HG02943 (cell line): ENCODE results near the gene RAB3A.

Experiments
- ATAC-seq: cut with Tn5 transposase; IDR thresholded peaks from one replicate; pipeline ENCODE4 v1.9.1; 2021; ENCODE audit warnings: mild to moderate bottlenecking, low read depth, moderate library complexity; ENCODE audit not compliant: unreplicated experiment

RAB3A gene

DNA sequence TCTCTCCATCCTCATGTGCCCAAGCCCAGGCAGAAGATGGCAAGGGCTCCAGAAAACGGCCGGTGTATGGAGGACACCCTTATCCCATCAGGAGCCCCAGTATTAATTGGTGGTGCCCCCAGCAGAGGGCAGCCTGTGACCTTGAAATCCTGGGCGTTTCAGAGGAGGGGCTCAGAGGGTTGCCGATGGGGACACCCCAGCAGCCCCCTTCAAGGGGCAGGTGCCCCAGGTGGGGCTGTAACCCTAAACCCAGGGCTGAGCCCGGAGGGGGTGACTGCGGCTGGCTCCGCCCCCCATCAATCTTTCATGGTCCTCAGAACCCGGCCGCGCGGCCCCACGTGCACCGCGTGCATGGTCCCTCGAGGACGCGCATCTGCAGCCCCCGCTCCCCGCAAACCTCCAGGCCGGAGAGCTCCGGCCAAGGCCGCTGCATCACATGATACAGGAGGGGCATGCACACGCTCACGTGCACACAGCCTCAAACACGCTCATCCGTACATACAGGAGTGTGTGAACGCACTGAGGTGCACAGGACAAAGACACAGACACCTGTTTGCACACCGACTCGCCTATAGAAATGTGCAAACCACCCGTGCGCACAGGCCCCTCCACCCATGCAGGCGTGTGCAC, 949 bp downstream of the RAB3A start:
- no peak for ATAC-seq

DNA sequence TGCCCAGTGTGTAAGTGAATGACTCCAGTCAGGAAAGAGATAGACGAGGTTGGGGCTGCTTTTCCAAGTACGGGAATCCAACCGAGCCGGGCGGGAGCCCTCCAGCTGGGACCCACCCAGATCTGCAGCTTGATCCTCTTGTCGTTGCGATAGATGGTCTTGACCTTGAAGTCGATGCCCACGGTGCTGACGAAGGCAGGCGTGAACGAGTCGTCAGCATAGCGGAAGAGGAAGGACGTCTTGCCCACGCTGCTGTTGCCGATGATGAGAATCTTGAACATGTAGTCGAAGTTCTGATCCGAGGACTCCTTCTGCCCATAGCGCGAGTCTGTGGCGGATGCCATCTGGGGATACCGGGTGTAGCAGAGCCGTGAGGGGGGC, 1.5 kb downstream of the RAB3A start:
- no peak for ATAC-seq

DNA sequence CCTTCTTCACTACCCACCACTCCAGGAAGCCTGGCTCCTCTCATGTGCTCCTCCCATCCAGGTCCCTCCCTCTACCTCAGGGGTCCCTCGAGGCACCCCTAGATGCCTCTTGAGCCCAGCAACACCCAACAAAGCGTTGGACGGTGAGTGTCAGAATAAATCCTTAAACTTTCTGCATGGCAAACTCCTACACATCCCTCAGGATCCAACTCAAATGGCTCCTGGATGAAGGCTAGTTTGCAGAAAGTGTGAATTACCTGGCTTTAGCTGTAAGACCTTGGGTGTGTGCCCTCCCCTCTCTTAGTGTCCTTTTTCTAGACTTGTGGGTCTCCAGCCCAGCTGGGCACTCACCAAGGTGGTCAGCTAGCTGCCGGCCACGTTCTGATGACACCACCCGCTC, 5.5 kb downstream of the RAB3A start:
- no peak for ATAC-seq

DNA sequence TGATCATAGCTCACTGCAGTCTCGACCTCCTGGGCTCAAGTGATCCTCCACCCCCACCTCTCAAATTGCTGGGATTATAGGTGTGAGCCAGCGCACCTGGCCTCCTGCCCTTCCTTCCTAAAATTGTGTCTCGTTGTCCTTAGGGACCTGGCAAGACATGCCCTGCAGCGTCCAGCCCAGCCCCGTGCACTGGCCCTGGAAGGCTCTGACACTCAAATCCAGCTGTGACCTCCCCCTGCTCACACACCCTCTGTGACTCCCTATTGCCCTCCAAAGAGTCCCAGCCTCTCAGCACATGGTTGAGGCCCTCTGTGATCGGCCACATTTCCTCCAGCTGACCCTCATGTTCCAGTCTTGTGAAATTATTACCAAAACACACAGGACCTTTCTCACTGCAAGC, 5.9 kb downstream of the RAB3A start:
- ATAC-seq, result no peak

DNA sequence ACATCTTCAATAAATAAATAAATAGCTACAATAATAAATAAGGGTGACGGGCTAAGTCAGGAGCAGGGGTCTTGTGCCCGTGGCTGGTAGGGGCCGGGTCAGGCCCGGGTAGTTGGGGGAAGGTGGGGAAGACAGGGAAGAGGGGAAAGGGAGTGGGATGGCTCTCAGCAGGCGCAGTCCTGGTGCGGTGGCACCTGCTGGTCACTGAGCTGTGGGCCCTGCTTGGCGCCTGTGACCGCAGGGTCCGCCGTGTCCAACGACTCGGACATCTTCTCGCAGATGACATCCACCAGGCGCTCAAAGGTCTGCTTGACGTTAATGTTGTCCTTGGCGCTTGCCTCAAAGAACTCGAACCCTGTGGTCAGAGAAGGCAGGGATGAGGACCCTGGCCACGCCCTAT, 6.5 kb downstream of the RAB3A start:
- no peak for ATAC-seq

DNA sequence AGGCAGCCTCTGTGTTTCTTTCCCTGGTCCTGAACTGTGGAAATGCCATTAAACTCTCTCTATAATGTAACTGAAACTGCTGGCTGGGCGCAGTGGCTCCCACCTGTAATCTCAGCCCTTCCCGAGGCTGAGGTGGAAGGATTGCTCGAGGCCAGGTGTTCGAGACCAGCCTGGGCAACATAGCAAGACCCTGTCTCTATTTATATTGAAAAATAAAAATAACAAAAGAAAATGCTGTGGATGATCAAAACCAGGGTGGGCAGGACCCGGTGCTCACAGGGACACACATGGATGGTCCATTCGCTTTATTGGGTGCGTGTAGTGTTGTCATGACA, 7.4 kb downstream of the RAB3A start:
- ATAC-seq, result no peak

DNA sequence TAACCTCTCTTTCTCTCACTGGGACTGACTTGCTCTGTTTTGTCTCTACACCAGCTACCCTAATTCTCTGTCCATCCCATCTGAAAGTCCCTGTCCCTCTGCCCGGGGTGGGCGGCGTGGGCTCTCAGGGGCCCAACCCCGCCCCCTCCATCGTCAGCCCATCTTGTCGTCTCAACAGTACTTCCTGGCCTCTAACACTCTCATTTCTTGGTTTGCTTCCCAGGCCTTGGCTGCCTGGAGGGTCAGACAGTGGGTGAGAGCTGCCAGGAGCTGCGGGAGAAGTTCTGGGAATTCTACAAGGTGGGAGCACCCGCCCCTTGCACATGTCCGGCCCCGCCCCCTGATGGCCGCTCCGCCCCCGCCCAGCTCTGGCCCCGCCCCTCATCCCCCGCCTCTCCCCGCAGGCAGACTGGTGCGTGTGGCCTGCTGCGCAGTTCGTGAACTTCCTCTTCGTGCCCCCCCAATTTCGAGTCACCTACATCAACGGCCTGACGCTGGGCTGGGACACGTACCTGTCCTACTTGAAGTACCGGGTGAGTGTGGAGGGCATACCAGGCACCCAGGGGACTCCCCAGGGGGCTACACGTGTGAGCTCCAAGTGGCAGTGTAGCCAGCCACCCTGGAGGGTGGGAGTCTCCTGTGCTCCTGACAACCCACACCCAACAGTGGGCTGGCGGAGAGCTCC, 9.1 kb downstream of the RAB3A start:
- no peak for ATAC-seq

DNA sequence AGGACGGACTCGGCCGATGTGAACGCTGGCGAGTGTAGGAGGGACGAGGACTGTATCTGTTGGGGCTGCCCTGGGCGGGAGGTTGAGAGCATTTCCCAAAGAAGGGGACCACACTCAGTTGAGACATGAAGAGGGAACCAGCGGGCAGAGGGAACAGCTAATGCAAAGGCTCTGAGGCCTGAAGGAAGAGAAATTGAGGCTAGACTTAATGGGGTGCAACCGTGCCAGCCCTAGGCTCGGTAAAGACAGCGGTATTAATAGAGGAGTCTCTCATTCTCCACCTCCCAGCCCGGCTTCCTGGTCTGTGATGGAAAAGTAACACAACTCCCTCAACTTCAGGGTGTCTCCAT, 9.7 kb downstream of the RAB3A start:
- no peak for ATAC-seq

DNA sequence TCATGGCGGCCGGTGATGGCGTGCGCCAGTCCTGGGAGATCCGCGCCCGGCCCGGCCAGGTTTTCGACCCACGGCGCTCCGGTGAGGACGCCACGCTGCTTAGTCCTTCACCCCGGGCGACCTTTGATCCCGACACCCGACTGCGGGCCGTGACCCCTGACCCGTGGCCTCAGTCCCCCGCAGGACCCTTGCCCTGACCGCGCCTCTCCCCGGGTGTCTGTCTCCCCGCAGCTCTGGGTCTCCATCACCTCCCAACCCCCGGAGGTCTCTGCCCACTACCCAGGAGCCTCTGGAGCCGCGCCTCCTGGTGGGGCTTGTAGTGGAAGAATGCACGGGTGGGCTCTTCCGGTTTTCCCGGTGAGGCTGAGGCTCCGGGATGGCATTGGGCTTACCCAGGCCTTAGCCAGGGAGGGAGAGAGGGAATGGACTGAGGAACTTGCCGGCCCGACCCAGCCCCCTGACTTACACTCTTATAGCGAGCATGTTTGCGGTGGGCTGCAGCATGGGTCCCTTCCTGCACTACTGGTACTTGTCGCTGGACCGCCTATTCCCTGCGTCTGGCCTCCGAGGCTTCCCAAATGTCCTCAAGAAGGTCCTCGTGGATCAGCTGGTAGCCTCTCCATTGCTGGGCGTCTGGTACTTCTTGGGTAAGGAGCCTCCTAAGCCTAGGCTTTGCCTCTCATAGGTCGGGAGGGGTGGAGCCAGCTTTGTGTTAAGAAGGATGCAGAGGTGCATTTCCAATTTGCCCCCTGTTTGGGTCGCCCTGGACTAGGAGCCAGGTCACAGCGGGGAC, 10.3 kb downstream of the RAB3A start:
- peak; percentile 6 for ATAC-seq

DNA sequence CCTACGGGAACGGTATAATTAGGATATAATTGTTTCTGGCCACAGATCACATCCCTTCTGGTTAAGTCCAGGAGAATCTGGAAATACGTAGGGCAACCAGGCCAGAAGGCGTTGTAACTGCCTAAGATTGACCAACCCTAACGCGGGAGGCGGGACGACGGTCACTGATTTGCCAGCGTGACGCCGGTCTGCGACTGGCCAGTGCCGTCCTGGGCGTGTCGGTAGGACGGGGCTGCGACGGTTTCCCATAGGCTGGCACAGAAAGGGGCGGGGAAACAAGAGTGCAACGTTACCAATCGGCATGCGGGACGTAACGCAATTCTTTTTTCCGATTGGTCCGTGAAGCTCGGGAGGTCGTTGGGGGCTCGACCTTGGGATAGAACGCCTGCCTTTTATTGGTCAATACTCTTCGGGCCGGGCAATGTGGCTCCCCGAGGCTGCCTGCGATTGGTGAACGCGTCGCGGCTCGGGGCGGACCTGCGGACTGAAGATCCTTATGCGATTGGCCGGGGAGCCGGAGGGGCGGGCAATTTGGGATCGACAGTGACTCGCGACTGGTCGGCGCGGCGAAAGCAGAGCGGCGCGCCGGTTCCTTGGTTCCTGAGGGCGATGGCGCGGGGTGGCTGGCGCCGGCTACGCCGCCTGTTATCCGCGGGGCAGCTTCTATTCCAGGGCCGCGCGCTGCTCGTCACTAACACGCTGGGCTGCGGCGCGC, 11.0 kb downstream of the RAB3A start, which contains the start of gene MPV17L2:
TSS of gene MPV17L2 (plus strand) at position 546 of the 715 bp plus-strand sequence. CDS start at position 610, 64 bp downstream.
- peak; percentile 85 for ATAC-seq

DNA sequence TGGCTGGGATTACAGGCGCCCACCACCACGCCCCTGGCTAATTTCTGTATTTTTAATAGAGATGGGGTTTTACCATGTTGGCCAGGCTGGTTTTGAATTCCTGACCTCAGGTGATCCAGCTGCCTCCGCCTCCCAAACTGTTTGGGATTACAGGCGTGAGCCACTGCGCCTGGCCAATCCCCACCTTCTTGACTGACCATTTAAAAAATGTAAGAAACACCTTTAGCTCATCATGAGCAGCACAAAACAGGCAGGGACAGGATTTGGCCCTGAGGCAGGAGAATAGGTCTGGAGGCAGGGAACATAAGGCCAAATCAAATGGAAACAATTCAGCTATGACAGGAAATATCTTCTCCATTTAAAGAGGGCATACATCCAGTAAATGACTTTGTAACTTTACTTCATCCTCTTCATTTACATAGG, 12.2 kb downstream of the RAB3A start:
- ATAC-seq, result no peak

DNA sequence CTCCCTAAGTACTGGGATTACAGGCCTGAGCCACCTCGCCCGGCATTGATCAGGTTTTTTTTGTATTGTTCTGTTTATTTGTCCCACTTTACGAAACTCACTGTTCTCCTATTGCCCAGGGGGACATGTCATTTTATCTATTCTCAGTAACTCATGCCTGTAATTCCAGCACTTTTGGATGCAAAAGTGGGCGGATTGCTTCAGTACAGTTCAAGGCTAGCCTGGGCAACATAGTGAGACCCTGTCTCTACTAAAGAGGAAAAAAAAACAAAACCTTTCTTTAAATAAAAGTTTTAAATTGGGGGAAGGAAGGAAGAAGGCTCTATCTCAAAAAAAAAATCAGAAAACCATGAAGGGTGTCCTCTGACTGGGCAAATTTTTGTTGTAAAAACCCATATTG, 13.6 kb downstream of the RAB3A start:
- no peak for ATAC-seq

DNA sequence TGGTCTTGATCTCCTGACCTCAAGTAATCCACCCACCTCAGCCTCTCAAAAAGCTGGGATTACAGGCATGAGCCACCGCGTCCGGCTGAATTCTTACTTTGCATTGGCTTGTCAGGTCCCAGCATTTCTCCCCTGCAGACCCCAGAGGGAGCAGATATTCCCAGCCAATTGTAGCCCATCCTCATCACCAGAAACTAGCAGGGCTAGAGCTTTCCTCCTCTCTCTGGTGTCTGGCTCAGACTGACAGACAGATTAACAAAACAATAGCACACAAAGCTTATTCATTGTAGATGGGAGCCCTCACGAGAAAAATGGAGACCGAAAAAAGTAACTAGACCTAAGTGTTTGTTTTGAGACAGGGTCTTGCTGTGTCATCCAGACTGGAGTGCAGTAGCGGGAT, 18.3 kb downstream of the RAB3A start:
- ATAC-seq, result no peak

DNA sequence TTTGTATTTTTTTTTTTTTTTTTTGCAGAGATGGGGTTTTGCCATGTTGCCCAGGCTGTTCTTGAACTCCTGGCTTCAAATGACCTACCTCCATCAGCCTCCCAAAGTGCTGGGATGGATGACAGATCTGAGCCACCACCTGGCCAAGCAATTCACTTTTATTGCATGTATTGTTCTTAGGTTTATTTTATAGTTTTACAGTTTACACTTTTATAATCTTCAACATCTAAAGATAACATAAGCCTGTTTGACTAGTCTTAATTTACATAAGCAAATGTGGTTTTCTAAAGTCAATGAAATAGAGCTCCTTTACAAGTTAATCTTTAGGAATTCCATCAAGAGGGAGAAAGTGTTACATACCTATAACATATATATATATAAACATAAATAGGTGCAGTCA, 20.3 kb downstream of the RAB3A start:
- no peak for ATAC-seq

DNA sequence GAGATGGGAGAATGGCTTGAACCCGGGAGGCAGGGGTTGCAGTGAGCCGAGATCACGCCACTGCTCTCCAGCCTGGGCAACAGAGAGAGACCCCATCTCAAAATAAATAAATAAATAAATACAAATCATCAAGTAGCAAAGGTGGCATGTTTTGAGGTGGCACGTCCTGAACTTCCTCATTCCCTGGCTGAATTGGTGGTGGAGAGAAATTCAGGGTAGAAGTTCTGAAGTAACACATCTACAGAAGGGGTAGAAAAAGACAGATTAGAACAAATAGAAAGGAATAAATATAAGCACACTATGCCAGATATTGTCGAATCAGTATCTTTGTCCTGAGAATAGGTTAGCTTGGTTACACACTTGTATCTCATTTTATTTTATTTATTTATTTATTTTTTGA, 23.9 kb downstream of the RAB3A start:
- no peak for ATAC-seq

DNA sequence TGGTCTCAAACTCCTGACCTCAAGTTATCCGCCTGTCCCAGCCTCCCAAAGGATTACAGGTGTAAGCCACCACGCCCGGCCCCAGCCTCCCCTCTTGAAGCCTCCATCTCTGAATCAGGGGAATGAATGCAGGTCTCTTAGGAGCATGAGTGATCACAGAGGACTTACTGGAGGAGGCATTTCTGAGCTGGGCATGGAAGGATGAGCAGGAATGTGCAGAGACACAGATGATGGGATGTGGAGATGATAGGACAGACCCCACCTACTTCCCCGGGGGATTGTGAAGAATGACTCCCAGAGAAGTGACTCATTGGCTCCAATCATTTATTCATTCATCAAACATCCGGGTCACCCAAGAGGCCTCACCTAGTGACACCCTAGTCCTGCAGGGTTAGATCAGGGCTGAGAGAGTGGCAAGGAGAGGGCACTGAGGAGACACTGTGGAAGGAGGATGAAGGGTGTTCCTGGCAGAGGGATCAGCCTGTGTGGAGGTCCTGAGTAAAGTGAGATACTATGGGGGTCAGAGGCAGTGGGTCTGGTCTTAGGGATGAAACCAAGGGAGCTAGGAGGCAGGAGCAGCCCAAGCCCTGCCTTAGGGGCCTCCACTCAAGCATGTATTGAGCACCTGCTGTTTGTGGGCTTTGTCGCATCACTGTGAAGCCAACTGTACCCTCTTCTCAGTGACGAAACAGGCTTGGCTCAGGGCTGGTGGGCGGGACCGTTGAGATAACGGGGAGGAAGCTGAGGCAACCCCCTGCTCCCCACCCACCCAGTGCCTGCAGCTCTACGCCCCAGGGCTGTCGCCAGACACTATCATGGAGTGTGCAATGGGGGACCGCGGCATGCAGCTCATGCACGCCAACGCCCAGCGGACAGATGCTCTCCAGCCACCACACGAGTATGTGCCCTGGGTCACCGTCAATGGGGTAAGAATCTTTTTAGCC, 27.2 kb downstream of the RAB3A start:
- ATAC-seq, result no peak

DNA sequence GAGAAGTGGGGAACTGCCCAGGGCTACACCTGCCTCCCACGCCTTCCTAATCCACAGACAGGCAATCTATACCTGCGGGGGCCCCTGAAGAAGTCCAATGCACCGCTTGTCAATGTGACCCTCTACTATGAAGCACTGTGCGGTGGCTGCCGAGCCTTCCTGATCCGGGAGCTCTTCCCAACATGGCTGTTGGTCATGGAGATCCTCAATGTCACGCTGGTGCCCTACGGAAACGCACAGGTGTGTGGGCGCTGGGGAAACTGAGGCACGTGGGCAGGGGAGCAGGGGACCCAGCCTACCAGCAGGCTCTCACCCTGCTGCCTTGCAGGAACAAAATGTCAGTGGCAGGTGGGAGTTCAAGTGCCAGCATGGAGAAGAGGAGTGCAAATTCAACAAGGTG, 28.9 kb downstream of the RAB3A start:
- no peak for ATAC-seq

DNA sequence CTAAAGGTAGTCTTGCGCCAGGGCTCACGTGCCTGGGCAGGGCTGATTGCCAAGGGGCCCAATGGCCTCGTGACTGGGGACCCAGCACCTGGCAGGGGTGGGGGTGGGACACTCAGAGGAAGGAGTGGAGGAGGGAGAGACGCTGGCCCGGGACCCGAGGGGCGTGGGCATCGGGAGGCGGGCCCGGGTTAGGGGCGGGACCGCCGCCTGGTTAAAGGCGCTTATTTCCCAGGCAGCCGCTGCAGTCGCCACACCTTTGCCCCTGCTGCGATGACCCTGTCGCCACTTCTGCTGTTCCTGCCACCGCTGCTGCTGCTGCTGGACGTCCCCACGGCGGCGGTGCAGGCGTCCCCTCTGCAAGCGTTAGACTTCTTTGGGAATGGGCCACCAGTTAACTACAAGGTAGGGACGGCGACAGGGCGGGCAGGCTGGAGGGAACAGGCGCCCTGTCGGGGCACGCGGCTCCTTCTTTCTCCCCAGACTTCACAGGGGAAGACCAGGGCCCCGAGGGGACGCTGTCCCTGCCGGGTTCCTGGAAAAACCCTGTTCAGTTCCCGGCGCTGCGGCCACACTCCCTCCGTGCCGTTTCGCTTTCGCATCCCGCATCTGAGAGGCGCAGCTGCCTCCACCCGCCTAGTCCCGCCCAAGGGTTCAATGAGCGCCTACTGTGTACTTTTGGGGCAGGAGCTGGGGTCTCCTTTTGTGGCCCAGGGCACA, 30.1 kb downstream of the RAB3A start, which contains the start of gene IFI30:
TSS of gene IFI30 (plus strand) at position 242 of the 717 bp plus-strand sequence. CDS start at position 271, 29 bp downstream.
- no peak for ATAC-seq

DNA sequence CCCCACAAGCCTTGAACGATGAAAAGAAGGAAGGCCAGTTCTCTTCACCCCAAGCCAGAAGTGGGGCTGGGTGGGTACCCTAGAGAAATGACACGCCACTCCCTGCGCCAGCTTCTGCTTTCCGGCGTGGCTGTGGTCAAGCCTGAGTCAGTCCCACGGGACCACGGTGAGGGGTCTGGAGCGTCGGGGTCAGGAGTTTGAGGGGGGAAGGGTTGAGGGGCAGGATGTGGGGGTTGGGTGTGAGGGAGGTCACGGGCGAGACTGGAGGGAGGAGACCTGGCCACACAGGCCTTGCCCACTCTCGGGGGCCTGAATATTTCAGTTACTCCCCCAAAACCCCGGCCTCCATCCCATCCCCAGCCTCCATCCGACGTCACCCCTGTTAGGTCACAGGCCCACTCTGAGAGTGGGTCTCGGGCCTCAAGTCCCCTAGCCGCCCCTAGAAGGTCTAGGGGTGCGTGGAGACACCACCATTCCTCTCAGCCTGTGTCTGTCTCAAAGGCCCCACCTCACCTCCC, 30.7 kb downstream of the RAB3A start:
- no peak for ATAC-seq
